ENCODE results near the gene ST6GALNAC3. TPM values are rescaled to one million over a fixed set of nuclear protein-coding genes. Genes with fewer than 3 reads are reported as not detected.

Gene ST6GALNAC3
- polyA plus RNA-seq, 1 donor (not counting 4 experiments of a cell fraction or from before 2014, with no cell fraction given), result 0.08 TPM

DNA sequence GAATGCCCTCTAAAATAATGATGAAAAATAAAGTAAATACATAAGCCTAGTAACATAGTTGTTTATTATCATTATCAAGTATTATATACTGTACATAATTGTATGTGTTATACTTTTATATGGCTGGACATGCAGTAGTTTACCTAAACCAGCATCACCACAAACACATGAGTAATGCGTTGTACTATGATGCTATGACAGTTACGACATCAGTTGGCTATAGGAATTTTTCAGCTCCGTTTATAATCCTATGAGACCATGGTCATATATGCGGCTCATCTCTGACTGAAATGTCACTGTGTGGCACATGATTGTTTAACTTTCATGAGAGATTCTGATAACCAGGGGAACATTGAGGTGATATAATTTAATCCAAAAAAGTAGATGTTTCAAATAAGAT, 352.1 kb downstream of the ST6GALNAC3 start:
- Histone ChIP-seq H3K4me1 (ENCODE audit: control insufficient read depth, extremely low read depth, insufficient read depth, low read length) (no peaks in the 10 kb centered on the region), H3K9me1 (ENCODE audit: control insufficient read depth, extremely low read depth, insufficient read depth, low read length) (no peaks in the 10 kb centered on the region), H3K9me3 (ENCODE audit: control insufficient read depth, low read depth, low read length) (no peaks in the 10 kb centered on the region), H2AFZ (ENCODE audit: control insufficient read depth, low read length) (no peak overlapping the region), H4K20me1 (ENCODE audit: control insufficient read depth, extremely low read depth, insufficient read depth, low read length) (no peaks in the 10 kb centered on the region), H3K4me3 (ENCODE audit: control insufficient read depth in 2 of 3, extremely low read depth in 1 of 3, insufficient read depth in 2 of 3, low read depth in 1 of 3, low read length in 3 of 3) (no peak overlapping the region), H3K9ac (ENCODE audit: control insufficient read depth, extremely low read depth, insufficient read depth, low read length) (no peak overlapping the region), H3K79me2 (ENCODE audit: control insufficient read depth, insufficient read depth, low read length) (no peaks in the 10 kb centered on the region), H3K27me3 (ENCODE audit: control insufficient read depth, extremely low read depth, insufficient read depth, low read length) (no peaks in the 10 kb centered on the region), H3K36me3 (ENCODE audit: control insufficient read depth in 2 of 2, extremely low read depth in 1 of 2, insufficient read depth in 2 of 2, low read length in 2 of 2) (no peaks in the 10 kb centered on the region), H3K4me2 (ENCODE audit: control insufficient read depth, extremely low read depth, insufficient read depth, low read depth, low read length) (no peak overlapping the region), H3K27ac (ENCODE audit: control insufficient read depth, insufficient read depth, low read length) (no peak overlapping the region)
- DNase-seq (ENCODE audit: low read depth, low spot score), result no peak
- TF ChIP-seq EZH2 (IDR thresholded peaks at IDR 0.05; ENCODE audit: low read length), result no peak
- TF ChIP-seq, protein P1, sequence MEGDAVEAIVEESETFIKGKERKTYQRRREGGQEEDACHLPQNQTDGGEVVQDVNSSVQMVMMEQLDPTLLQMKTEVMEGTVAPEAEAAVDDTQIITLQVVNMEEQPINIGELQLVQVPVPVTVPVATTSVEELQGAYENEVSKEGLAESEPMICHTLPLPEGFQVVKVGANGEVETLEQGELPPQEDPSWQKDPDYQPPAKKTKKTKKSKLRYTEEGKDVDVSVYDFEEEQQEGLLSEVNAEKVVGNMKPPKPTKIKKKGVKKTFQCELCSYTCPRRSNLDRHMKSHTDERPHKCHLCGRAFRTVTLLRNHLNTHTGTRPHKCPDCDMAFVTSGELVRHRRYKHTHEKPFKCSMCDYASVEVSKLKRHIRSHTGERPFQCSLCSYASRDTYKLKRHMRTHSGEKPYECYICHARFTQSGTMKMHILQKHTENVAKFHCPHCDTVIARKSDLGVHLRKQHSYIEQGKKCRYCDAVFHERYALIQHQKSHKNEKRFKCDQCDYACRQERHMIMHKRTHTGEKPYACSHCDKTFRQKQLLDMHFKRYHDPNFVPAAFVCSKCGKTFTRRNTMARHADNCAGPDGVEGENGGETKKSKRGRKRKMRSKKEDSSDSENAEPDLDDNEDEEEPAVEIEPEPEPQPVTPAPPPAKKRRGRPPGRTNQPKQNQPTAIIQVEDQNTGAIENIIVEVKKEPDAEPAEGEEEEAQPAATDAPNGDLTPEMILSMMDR (optimal IDR thresholded peaks at IDR 0.05 in 1 of 3, IDR thresholded peaks at IDR 0.05 in 1 of 3, conservative IDR thresholded peaks at IDR 0.05 in 1 of 3; ENCODE audit: extremely low read depth in 1 of 3, insufficient read depth in 2 of 3, low read length in 3 of 3), result no peak
- no peak for FAIRE-seq
- dilution Hi-C loops (cut with MboI; ENCODE audit: extremely low pct_ligation_motif_present, low sequenced_read_pairs), result no loop called here

DNA sequence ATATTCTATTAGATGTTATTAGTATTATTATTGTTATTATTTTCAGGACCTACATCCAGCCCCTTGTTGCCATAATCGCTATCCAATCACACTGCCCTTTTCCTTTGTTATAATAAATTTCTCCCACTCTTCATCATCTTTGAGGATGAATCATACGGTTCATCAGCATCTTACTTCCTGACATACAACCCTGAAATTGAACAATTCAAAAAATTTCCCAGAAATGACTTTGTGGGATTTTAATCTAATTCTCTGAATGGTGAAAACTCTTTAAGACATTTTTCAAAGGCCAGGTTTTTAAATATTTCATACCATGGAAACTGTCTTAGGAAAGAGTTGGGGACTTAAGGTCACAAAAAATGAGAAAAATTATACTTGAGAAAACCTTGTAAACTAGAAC, 353.5 kb downstream of the ST6GALNAC3 start:
- Histone ChIP-seq H3K4me1 (ENCODE audit: control insufficient read depth, extremely low read depth, insufficient read depth, low read length) (no peaks in the 10 kb centered on the region), H3K27ac (ENCODE audit: control insufficient read depth, insufficient read depth, low read length) (no peak overlapping the region), H3K4me3 (ENCODE audit: control insufficient read depth in 2 of 3, extremely low read depth in 1 of 3, insufficient read depth in 2 of 3, low read depth in 1 of 3, low read length in 3 of 3) (no peak overlapping the region), H3K27me3 (ENCODE audit: control insufficient read depth, extremely low read depth, insufficient read depth, low read length) (no peaks in the 10 kb centered on the region), H3K36me3 (ENCODE audit: control insufficient read depth in 2 of 2, extremely low read depth in 1 of 2, insufficient read depth in 2 of 2, low read length in 2 of 2) (no peaks in the 10 kb centered on the region), H3K4me2 (ENCODE audit: control insufficient read depth, extremely low read depth, insufficient read depth, low read depth, low read length) (no peak overlapping the region), H3K79me2 (ENCODE audit: control insufficient read depth, insufficient read depth, low read length) (no peaks in the 10 kb centered on the region), H4K20me1 (ENCODE audit: control insufficient read depth, extremely low read depth, insufficient read depth, low read length) (no peaks in the 10 kb centered on the region), H2AFZ (ENCODE audit: control insufficient read depth, low read length) (no peak overlapping the region), H3K9me3 (ENCODE audit: control insufficient read depth, low read depth, low read length) (no peaks in the 10 kb centered on the region), H3K9me1 (ENCODE audit: control insufficient read depth, extremely low read depth, insufficient read depth, low read length) (no peaks in the 10 kb centered on the region), H3K9ac (ENCODE audit: control insufficient read depth, extremely low read depth, insufficient read depth, low read length) (no peak overlapping the region)
- FAIRE-seq (no peak), DNase-seq (ENCODE audit: low read depth, low spot score) (no peak)
- TF ChIP-seq EZH2 (IDR thresholded peaks at IDR 0.05; ENCODE audit: low read length), result no peak
- TF ChIP-seq, protein P1 (optimal IDR thresholded peaks at IDR 0.05 in 1 of 3, IDR thresholded peaks at IDR 0.05 in 1 of 3, conservative IDR thresholded peaks at IDR 0.05 in 1 of 3; ENCODE audit: extremely low read depth in 1 of 3, insufficient read depth in 2 of 3, low read length in 3 of 3), result no peak
- dilution Hi-C loops (cut with MboI; ENCODE audit: extremely low pct_ligation_motif_present, low sequenced_read_pairs), result no loop called here

Data from keratinocyte (primary cell).